ENCODE measurements around the gene GRIK4.
"Not testable (repeated sequence)": the region's sequence is repeated elsewhere in the genome, so short reads cannot be mapped to it uniquely, and the experiment has no call there.

The GRIK4 gene

GRCh38 chr11:120608760-120609211, 97.2 kb downstream of the GRIK4 start:
- no peak for DNase-seq (ENCODE audit: low spot score)

DNA sequence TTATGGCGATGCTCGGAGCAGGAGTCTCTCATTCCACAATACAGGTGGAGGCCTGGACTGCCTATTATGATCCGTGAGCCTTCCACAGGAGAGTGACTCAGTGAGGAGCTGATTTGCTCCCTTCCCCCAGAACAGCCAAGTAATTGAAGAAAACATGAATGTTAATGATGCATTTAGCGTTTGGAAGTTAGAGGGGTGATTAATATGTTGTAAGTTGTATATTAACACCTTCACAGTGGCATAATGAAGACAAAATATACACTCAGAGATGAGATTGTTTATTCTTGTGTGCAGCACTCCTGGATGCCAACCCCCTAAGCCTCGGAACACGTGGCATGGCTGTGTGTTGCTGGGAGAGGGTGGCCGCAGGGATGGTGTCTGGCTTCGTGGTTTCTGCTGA, 98.6 kb downstream of the GRIK4 start:
- DNase-seq (ENCODE audit: low spot score): no peak

DNA sequence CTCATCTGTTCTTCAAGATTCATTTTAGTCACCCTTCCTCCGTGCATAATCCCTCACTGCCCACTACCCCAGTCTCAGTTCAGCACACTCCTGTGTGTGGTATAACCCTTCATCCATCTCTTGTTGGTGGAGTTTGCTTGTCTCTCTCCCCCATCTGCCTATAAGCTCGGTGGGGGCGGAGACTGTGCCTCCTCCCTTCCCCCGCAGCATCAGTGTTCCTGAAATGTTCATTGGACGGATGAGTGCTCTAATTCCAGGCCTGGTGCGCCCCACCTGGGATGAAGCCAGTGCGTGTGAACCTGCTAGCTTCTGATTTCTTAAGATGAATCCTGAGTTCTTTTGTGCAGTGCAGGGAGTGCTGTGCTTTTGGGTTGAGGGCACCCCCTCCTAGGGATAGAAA, 100.0 kb downstream of the GRIK4 start:
- no peak for DNase-seq (ENCODE audit: low spot score)

DNA sequence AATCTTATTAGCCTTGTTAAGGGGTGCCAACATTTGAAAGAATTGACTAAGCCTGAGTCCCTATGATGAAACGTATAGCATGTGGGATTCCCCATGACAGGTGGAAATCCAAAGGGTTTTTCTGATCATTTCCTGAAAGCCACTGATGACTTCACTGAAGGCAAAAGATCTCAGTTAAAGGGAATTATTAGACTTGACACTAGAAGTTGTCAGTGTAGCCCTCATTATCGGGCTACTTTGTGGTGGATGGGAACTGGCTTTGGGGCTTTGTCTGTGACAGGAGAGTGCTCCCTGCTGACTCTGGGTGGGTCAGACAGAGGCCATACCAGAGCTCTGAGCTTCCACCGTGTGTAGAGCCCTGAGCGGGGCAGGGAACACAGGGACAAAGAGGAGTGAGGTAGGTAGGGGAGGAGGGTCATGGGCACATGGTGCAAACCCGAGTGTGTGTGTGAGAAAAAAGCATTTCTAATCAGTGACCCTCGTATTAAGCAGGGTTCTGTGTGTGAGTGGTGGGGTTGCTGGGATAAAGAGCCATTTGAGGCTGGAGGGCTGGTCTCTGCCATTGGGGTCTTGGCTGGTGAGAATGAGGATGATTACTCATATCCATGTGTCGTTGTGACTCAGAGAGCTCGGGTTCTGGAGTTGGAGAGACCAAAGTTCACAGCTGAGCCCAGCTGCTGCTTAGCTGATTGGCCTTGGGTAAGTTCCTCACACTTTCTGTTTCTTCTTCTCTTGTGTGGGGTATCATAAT, 101.1 kb downstream of the GRIK4 start:
- DNase-seq (ENCODE audit: low spot score): no peak

DNA sequence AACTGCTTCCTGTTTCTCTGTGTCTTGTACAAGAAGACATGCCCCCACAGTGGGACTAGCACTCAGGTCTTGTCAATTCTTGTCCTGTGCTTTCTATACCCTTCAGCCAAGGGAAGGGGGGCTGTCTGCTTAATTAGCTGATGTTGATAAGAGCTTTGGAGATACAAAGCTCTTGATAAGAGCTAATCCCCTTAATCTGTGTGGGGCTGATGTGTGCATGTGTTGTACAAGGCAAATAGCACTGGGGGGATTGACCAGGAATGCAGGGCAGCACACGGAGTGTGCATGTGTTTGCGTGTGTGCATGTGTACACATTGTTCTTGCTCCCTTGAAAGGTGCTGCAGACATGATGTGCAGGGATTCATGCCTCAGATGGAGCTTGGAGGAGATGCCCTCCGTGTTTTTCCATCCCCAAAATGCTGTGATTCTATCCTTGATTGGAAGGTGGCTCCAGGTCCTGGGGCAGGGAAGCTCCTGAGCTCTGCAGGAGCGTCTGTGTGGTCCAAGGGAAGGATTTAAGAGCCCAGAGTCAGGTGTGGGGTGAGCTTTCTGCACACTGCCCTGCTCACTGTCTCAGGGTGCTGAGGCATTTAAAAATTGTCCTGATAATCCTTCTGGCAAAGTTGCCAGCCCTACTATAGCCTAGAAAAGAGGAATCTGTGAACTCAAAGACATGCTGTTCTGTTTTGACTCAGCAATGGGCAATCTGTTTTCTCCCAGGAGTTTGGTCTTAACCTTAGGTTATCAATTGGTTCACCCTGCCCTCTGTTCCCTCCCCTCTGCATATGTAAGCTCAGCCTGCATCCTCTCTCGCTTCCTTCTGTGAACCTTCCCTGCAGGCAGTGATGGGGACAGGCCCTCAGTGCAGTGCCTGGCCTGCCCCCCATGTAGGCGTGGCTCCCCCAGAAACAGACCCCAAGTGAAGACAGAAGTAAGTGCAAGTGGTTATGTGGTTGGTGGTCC, 102.0 kb downstream of the GRIK4 start:
- no peak for DNase-seq (ENCODE audit: low spot score)

DNA sequence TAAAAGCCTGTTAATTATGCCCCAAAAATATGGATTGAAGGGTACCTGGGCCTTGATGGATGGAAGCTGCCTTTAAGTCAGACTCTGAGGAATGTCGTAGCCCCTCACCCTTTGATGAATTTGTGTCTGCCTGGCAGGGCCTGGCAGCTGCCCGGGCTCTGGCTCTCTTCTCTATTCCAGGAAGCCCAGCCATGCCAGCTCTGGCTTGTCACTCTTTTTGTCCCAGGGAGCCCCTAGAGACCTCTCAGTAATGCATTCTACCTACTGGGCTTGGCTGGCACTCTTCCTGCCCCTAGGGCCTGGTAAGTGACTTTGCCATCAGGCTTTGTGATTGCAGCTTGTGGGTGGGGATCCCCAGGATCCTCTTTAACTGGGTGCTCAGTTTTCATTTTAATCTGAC, 103.8 kb downstream of the GRIK4 start:
- DNase-seq (ENCODE audit: low spot score): no peak

GRCh38 chr11:120618399-120618798, 106.9 kb downstream of the GRIK4 start:
- no peak for DNase-seq (ENCODE audit: low spot score)

- DNase-seq (ENCODE audit: low spot score): peak; percentile 6
These were observed 110.8 kb downstream of the GRIK4 start for GRCh38 chr11:120622189-120622875.

DNA sequence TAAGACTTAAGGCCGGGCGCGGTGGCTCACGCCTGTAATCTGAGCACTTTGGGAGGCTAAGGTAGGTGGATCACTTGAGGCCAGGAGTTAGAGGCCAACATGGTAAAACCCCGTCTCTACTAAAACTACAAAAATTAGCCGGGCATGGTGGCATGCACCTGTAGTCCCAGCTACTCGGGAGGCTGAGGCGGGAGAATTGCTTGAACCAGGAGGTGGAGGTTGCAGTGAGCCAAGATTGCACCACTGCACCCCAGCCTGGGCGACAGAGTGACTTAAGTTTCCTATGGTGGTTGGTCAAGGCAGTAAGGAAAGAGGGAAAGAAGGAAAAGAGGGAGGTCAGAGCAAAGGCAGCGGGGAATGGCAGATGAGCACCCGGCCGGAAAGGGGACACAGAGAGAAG, 113.4 kb downstream of the GRIK4 start:
- not testable (repeated sequence) for DNase-seq (ENCODE audit: low spot score)

GRCh38 chr11:120625565-120625964, 114.0 kb downstream of the GRIK4 start:
- no peak for DNase-seq (ENCODE audit: low spot score)

- DNase-seq (ENCODE audit: low spot score): no peak
These were observed 115.2 kb downstream of the GRIK4 start for GRCh38 chr11:120626791-120627190.

- no peak for DNase-seq (ENCODE audit: low spot score)
These were observed 116.0 kb downstream of the GRIK4 start for GRCh38 chr11:120627327-120628163.

DNA sequence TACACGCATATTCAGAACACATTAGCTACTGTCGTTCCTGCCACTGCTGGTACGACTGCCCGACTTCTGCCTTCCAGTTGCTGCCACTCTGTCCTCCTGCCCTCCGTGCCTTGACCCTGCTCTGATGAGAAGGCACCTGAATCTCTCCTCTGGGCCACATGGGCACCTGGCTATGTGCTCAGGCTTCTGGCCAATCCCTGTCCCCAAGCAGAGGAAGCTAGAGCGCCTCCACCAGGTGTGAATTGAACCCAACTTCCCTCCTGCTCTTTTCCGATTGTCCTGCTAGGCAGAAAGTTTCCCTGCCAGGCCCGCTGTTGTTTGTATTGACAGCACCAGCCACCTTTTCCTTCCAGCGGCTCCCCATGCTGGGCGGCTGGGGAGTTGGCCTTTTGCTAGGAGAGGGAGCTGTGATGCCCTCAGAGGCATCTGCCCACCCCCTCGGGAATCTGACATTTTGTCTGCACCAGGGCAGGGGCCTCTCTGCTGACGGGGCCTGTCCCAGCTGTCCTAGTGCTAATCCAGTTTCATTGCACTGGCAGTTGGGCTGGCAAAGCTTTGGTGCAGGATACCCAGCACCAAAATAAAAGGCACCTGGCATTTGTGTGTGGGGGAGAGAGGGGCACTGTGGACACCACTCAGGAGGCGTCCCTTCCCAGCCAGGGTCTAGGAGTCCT, 118.0 kb downstream of the GRIK4 start:
- no peak for DNase-seq (ENCODE audit: low spot score)

- DNase-seq (ENCODE audit: low spot score): no peak
These were observed 118.6 kb downstream of the GRIK4 start for GRCh38 chr11:120630122-120630521.

DNA sequence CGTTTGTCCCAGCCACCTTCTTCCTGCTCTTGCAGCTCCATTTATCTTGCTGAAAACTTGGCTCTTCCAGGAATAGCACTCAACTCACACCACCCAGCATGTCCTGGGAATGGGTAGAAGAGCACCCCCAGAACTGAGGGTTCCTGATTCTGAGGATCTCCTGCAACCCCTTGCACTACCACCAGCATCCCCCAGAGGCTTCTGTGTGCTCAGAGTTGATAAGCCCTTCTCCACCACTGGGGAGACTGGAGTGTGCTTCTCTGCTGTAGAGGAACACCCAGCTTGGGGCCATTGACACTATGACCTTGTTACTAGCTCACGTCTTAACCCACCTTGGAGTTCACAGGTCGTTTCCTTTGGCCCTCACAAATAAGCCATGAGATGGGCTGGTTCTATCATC, 121.0 kb downstream of the GRIK4 start:
- no peak for DNase-seq (ENCODE audit: low spot score)

DNA sequence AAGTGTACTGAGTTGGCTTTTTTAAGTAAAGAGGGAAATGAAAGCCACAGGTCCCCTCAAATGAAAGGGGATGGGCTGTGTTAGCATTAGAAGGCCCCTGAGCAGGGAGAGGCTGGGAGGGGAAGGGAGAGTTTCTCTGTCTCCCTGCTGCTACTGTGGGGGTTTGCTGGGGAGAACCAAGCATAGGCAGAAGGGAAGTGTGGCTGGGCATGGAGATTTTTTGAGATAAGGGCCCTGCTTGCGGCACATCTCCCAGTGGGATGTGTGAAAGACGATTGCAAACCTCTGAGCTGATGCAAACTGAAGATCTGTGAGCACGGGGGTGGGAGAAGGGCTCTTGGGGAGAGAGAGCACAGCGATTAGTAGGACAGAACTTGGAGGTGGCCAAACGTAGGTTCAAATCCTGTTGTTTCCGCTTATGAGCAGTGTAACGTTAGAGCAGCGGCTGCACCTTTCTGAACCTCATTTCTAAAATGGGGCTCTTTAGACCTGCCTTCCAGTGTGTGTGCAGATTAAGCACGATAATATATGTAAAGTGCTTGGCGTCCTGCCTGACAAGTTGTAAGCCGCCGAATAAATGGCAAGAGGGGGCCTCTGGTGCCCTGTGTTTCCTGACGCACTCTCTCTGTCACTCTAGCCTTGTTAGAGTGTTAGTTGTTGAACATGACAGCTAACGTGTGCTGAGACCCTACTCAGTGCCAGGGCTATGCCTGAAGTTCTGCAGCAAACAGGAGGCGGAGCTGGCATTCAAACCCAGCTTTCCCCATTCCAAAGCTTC, 122.3 kb downstream of the GRIK4 start:
- no peak for DNase-seq (ENCODE audit: low spot score)

- no peak for DNase-seq (ENCODE audit: low spot score)
These were observed 123.2 kb downstream of the GRIK4 start for GRCh38 chr11:120634706-120635105.

DNA sequence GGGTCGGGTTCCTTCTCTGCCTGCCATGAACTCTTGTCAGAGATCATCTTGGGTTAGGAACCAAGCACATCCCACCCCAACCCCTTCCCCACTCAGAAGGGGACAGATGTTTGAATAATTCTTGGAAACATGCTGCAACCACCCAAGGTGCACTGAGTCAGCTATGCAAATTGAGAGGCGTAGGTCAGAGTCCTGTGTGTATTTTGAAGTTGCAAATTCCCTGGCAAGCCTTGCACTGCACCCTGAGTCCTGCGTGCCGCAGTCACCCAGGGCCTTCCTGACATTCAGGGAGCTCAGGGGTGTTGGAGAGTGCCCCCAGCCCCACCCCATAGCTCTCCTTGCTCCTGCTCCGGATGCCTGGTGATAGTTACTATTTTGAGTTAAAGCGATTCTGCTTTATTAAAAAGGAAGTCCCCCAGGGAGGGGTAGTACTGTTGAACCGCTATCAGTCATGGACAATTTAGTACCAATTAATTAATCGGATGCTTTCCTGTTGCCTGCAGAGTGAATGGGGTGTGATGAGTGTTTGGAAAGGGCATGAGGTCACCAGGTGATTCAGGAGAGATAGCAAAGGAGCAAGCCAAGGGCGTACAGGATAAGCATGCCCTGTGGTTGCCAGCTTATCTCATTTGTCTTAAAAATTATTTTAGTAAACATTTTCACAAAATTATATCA, 123.7 kb downstream of the GRIK4 start:
- no peak for DNase-seq (ENCODE audit: low spot score)

GRCh38 chr11:120637131-120637530, 125.6 kb downstream of the GRIK4 start:
- DNase-seq (ENCODE audit: low spot score): no peak

All from hematopoietic multipotent progenitor cell treated with erythropoietin and hydrocortisone succinate and interleukin-3 and kit ligand, for 17 days (in vitro differentiated cells).